ENCODE data around the gene CDON.
A peak's percentile ranks its signal among the peaks of the same experiment; 100 is the strongest.

The CDON gene

DNA sequence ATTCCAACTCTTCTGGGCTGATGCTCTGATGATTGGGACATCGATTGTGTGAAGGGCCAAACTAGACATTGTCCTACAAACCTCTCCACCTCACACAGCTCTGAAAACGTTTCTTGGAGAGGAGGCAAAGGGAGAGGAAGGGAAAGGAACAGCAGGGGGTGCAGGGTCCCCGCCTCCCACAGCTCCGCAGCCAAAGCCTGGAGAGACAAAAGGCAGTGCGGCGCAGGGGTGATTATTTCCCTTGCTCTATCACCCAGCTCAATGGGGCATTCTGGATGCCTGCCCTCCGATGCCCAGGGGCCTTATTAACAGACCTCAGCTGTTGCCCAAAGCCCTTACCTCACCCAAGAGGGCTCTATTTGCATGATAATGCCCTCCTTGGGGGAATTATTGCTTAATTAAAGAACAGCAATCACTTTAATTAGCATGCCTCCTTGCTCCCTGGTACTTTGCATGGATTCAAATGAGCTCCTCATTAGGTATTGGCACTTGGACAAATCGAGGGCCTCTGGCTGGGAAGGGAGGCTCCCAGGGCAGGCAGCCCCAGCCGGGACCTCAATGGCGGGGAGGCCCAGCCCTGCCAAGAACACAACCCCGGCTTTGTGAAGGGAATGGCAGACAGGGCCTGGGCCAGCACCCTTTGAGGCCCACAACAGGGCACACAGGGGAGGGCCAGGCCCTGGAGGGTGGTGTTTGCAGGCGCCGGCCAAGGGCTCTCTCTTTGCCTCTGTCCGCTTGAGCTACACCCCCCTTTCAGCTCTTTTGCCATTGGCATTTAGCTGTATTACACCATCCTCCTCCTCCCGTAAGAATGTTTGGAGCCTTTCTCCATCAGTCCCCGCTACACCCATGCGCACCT, 19.8 kb upstream of the CDON start:
- DNase-seq = no peak

DNA sequence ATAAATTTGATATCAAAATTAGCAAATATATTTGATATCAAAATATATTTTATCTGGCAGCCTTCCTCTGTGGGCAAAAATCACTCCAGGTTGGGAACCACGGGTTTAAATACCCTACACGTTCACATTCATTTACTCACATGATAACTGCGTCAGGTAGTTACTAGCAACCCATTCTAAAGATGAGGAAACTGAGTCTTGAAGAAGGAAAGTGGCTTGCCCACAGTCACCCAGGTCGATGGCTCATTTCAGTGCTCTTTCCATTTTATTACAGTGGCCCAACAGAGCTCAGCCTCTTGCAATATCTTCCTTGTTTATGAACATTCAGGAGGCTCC, 19.2 kb upstream of the CDON start:
- DNase-seq = no peak

DNA sequence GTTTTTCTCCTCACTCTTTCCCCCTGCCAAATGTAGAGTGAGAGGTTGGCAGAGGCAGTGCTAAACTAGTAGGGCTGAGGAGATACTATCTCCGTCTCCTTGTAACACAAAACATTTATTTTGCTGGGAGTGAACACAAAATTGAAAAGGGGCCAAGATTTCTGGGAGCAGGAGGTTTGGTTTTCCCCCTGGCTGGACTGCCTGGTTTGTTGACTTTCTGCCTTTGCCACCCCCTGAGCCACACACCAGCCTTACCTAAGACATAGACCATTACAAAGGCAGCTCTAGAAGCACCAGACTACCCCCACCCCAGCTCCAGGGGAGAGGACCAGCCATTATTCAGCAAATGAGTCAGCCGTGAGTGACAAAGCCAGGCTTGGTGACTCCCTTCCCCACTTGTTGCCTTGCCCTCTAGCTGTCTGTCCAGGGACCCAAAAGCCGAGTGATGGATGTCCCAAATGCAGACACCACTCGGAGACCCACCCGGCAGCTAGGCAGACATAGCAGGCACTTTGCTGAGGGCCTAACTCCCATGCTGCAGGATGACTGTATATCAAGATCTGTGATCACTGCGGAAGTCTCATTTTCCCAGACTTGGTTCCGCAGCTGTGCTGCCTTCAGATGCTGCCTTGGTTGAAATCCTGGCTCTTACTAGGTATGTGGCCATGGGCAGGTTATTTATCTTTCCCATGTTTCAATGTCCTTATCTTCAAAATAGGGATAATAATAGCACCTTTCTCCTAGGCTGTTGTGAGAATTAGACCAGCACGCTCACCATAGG, 17.7 kb upstream of the CDON start:
- DNase-seq = peak; percentile 9

DNA sequence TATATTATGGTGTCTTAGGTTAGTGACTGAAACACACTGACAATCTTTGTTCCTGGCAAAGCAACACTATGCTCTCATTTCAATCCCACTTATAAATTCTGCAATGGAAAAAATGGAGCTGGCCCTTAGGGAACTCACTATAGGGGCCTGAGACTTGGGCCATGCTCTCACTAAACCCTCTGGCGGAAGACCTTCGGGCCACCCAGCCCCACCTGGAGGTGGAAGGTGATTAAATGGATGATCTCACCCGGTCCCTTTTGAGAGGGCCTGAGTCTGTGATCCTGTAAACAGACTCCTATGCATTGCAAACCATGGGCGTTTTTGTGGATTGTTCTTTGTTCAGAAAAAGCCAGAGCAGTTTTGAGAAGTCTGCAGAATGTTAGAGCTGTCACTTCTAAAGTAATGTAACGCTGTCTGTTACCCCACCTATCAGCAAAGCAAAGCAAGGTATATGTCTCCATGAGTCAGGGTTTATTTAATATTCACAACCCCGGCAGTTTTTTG, 17.0 kb upstream of the CDON start:
- no peak for DNase-seq

DNA sequence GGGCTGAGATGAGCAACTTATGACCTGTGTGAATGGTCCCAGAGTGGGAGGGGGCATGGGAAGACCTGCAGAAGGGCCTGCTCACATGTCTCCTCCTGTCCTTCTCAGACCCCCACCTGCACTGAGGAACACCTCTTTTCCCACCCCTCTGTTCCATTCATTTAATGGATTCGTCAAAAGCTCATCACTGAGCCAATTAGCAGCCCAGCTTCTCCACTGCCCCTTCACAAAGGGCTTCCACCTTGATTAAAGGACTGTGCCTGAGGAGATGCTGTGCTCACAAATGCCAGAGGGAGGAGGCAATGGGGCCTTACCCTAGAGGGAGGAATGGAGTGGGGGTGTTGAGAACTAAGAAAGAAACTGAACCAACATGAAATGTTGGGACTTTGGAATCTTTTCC, 14.0 kb upstream of the CDON start:
- no peak for DNase-seq

DNA sequence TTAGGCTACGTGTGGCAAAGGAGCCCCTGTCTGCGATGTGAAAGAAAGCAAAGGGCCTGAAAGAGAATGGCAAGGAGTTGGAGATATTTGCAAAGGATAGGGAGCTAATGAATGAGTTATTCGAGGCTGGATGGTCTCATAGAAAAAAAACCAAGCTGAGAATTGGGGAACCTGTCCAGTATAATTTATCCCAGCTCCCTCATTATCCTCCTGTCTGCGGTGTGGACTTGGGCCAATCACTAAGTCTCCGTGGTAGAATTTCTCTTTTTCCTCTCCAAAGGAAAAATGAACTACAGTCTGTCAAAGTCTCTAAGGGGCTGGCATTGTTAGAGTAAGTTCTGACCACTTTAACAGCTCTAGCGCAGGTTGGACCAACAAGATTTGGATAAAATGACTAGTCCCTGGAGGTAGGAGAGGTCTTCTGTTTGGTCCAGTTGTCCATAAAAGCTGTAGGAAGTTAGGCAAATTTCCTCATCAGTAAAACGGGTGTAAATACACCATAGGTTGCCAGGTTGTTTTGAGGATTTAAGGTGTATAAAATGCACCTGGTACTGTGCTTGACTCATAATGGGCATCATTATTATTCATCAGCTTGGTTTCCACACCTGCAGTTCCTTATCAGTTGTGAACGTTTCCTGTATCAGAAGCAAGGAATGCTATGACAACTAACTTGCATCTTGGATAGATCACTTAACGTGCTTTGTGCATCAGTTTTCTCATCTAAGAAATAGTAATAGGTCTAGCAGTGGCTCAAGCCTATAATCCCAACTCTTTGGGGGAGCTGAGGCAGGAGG, 10.3 kb upstream of the CDON start:
- DNase-seq = no peak

DNA sequence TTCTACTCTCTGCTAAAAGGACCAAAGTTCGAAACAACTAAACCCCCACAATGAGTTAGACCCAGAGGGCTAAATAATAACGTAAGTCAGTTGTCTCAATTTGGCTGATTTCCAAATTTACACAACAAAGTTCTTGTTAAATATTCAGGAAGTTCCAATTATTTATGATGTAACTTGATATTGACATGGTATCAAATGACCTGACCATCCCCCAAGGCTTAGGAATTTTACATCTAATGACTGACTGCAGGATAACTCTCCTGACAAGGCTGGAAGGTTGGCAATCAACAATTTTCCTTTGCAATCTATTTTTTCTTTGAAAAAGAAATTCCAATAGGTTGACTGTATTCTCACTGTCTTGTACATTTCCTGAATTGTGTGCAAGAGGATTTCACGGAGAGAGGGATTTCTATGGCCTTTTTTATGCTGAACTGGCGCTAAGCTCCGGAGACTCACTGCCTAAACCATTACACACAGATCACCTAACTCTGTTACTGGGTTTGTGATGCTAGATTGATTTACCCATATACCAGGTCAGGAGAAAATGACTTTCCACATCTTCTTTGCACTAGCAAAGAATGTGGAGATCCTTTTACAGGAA, 9.6 kb upstream of the CDON start:
- DNase-seq = no peak

DNA sequence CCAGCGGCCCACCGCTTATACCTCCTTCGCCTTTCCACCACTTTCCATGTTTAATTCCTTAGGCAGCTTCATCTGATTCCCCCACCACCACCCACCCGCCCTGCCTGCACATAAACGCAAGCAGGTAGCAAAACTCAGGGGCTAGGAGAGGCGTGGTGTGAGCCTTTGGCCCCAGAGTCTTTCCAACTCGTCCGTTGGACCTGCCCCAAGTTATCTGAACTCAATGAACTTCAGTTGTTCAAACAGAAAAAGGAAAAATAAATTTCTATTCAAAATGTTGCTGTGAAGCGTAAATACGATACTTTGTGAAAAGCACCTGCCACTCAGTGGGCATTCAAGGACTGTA, 814 bp upstream of the CDON start:
- DNase-seq = no peak

DNA sequence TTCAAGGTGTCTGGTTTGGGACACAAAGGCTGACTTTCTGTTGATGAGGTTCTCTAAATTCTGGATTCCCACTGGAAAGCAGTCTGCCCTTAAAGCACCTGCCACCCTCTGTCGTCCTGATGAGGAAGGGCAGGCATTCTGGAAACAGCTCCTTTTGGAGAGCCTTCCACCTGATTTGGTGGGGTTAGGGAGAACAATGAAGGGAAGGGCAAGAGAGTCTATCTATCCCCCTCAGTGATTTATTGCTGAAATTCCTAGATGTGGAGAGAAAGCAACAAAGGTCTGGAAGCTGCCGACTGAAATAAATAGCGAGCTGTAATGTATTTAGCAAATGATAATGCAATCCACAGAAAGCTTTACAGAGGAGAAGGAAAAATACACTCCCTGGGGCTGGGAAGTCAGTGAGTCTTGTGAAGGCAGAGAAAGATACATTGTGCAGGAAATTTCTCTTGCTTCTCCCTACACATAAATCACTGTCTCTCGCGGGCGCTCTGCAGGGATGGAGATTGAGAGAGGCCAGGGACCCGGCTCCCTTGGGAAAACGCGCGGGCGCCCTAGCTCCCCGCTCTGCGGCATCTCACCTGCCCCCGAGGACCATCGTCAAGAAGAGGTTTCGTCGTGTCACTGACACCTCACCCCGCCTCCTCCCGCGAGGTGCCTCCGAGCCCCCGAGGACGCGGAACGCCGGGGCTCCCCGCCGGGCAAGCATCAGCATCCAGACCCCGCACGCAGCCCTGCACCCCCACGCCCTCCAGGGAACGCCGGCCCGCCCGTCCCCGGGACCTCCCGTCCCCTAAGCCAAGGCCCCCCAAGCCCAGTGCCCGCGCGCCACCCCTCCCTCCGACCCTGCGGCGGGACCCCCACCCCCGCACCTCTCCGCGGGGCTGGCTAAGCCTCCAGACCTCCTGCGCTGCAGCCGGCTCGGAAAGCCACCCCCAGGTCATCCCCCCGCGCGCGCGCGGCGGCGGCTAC, 673 bp downstream of the CDON start:
- DNase-seq = peak; percentile 13

DNA sequence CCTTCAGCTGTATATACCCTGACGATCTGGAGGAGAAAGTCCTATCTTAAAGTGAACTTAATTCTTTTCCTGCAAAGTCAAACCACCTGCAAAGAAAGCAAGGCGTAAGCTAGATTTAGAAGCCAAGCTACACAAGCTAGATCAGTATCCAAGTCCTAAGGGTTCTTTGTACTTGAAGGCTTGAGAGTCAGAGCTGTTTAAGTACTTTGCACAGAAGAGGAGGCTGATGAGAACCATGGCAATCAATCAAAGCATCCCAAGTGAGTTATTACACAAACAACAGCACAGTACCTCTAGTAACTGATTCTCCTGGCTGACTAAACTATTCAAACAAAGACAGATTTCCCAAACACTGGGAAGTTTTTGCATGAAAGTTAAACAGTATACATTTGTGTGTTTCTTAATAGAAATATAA, 1.9 kb downstream of the CDON start:
- no peak for DNase-seq

DNA sequence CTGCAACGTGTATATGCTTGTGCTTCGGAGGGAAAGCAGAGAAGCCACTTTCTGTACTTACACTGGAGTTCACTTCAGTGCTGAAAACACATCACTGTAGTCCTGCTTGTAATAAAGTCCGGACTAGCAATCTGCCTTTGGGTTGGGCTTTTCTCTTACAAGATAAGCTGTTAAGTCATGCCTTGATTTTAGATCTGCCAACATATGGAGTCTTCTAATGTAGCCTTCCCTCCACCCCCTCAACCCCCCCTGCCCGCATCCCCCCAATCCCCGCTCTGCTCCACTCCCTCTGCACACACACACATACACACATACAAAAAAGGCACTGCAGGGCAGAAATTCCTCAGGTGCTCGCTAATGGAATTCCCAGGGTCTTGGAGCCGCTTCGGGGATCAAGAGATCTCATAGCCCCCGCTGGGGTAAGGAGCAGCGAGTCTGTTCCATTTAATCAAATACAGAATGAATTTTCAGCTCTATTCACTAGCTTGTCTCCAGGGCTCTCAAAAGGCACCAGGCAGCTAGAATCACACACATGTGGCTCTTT, 3.4 kb downstream of the CDON start:
- DNase-seq = no peak

DNA sequence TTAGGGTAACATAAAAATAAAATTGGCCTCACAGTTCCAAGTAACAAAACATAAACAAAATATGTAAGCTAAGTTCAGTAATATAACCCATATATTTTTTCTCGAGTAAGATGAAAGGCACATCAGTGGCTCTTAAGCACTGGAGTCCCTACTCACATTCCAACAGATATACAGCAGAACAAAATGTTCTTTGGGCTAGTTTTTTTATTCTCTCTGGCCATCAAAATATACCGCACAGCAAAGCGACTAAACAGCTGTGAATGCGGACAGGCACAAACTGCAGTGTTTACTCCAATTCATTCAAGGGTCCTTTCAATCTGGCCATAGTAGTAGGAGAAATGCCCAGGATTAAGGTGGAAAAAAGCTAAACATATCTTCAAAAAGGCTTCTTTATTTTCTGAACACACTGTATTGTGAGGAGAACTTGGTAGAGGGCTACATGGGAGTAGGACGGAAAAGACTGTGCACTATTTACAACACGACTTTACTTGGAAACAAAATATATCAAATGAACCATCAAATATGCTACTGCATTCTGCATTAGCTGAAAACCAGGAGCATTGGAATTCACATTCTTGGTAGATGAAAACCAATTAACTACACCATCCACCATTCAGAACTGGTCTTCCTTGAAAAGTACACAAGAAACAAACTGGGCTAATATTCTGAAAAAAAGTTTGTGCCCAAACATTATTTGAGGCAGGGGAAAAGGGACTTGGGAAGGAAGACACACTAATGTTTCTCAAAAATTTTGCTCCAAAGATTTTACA, 4.4 kb downstream of the CDON start:
- no peak for DNase-seq

DNA sequence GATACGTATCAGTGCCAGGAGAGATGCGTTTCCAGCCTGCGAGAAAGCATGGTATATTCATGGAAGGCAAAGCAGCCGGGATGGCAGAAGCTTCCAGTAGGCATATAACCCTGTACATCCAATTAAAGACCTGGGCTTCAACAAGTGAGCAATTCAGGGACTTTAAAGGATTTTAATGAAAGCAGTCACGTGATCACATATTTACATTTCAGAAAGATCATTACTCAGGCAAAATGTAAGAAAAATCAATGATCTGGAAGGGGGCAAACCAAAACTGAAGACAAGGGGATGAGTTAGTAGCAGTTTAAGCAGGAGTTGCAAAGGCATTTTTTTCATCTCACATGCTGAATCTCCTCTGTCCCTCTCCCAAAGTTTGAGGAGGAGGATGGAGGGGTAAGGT, 7.8 kb downstream of the CDON start:
- DNase-seq = no peak

DNA sequence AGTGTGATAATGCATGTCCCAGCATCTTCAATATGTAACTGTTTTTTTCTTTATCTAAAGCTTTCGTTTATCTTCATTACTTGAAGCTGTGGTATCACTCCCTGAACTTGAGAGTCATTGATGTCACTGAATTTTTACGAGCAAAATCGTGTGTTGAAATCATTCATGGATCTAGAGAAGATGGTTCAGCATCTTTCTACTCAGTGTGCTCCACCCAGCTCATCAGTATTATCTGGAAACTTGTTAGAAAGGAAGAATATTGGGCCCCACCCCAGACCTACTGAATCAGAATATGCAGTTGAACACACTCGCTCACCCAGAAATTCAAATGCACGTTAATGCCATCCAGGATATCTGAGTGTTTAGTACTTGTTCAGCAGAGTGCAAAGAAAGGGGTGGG, 8.3 kb downstream of the CDON start:
- no peak for DNase-seq

DNA sequence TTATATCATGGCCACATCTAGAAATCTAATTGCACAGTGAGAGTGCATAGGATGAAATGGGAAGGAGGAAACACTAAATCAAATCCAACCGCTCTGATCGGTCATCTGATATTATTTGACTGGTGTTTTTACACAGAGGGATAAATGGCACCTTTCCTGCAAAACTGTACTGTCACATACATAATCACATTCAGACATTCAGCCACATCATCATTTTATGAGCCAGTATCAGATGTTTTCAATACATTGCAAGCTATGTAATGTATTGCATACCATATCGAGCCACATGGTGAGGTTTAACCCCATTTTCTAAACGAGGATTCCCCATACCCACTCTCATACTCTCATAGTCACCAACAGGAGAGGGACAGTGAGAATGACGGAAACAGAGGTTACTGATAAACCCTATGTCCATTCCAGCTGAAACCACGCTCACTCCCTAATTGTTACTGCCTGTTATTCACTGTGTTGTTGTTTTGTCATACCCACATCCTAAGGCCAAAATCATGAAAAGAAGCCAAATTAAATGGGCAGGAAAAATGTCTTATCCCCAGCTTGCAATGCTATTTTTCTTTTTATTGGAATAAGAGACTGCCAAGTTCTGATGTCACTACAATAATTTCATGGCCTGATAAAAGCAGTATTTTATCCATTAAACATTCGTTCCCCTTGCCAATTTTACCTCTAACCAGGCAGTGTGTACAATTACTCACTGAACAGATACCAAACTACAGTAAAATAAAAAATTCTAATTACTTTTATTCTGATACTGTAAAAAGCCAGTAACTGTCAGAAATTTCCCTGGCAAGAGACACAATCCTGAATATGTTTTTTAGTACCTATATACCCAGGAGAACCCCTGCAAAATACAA, 9.0 kb downstream of the CDON start:
- no peak for DNase-seq

DNA sequence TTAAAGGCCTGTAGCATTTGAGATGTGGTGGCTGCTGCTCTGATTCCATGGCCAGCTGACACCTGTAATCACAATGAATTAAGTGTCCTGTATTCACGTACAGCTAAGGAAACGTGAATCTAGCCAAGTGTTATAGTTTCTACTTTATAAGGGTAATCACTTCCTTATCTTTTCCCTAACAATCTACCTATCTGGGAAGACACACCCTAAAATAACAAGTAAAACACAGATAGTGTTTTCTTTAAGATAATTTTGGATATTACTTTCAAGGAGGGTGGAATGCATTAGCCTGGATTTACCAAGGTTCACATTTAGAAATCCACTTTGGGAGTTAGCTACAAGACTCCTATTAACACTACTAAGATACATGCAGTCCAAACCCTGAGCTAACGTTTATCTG, 11.5 kb downstream of the CDON start:
- DNase-seq = no peak

DNA sequence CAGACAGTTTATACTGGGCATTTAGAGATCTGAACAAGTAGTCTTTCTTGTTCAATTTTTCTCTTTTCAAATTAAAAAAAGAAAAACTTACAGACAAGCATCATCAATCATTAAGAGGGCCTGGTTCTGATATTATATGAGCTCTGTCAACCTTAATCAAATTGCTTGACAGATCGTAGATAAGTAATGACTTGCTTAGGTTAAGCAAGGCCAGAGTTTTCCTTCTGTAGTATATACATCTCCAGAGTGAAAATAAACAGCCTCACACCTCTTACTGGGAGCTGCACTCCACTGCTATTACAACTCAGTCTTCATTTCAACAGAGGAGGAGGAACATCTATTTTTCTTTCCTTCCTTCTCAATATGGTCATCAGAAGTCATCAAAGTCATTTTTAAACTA, 13.5 kb downstream of the CDON start:
- DNase-seq = no peak

DNA sequence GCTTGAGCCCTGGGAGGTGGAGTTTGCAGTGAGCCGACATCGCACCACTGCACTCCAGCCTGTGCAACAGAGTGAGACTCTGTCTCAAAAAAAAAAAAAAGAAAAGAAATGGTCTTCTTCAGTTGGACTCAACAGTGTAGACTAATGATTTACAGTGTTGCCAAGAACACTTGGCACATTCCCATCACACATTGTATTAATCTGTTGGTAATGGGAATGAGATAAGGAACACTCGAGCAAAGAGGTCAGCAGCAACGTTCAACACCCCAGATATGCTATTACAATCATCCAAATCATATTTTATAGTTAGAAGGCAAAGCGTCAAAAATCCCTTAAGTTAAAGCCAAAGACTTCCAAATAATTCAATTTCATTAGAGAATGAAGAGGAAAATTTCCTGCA, 14.5 kb downstream of the CDON start:
- DNase-seq = no peak

DNA sequence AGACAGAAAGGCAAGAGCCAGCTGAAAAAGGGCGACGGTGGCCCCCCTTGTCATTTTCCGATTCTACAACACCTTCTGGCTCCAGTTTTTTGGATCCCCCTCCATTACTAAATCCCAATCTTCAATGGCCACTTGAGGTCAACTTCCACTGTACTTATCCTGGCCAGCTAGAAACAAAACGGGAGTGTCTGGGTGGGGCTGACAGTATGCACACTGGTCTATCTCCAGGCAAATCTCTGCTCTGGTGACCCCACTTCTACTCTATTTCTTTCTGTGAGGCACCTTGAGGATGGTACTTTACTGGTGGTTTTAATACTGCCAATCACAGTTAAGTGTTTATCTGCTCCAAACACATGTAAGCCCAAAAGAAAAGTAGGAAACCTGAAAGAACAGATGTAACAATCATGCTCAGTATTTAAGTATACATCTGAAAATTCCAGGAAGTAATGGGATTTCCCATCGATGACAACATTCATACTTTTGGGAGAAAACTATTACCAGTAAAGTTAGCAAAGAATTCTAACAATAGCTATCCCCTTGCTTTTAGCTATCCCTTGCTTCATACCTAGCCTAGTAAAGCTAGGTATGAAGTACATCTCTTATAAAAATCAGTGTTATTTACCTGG, 16.0 kb downstream of the CDON start:
- DNase-seq = no peak

Measured in NCI-H1694 treated with DMSO at 0.1 percent for 48 hours (cell line).